Gastrocnemius medialis (tissue), 4 donors: Measurements from ENCODE around the gene GSK3B.

Experiments
- POLR2A ChIP-seq, 2 donors: fragments of 450-650 bp; IDR thresholded peaks; one replicate each; pipeline ENCODE4 v1.6.1; 2017; ENCODE audit warnings: antibody characterized with exemption in 2 of 2, mild to moderate bottlenecking in 2 of 2, moderate library complexity in 2 of 2
- TF ChIP-seq, protein P1 (sequence below), 5 experiments: fragments of 450-650 bp in 3 of 5; fragments of 200-600 bp in 2 of 5; sonication (generic) in 2 of 5; IDR thresholded peaks in 4 of 5; conservative IDR thresholded peaks in 1 of 5; 1 replicate in 4 of 5; 2 replicates in 1 of 5; pipeline ENCODE4 v1.5.1; 2016 to 2019; ENCODE audit warnings: antibody characterized with exemption in 5 of 5, mild to moderate bottlenecking in 3 of 5, moderate library complexity in 3 of 5

DNA sequence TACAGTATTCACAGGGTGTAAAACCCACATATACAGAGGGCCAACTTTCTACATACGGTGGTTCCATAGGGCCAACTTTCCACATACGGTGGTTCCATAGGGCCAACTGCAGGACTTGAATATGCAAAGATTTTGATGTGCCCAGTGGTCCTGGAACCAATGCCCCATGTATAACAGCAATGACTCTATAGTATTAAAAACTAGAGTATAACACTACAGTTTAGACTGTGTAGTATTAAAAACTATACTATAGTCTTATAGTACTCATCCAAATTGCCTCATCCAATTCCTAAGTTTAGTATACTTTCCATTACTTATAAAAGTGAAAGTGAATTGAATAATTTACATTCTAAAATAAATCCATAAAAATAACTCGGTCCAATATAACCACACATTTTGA, 75.9 kb downstream of the GSK3B start:
- TF ChIP-seq, protein P1, sequence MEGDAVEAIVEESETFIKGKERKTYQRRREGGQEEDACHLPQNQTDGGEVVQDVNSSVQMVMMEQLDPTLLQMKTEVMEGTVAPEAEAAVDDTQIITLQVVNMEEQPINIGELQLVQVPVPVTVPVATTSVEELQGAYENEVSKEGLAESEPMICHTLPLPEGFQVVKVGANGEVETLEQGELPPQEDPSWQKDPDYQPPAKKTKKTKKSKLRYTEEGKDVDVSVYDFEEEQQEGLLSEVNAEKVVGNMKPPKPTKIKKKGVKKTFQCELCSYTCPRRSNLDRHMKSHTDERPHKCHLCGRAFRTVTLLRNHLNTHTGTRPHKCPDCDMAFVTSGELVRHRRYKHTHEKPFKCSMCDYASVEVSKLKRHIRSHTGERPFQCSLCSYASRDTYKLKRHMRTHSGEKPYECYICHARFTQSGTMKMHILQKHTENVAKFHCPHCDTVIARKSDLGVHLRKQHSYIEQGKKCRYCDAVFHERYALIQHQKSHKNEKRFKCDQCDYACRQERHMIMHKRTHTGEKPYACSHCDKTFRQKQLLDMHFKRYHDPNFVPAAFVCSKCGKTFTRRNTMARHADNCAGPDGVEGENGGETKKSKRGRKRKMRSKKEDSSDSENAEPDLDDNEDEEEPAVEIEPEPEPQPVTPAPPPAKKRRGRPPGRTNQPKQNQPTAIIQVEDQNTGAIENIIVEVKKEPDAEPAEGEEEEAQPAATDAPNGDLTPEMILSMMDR (IDR thresholded peaks at IDR 0.05 in 4 of 5, conservative IDR thresholded peaks at IDR 0.05 in 1 of 5) = no peak
- TF ChIP-seq POLR2A (IDR thresholded peaks at IDR 0.05) = no peak
